HEK293 (cell line): ENCODE results near the gene HEG1.

Experiments used
- CTCF ChIA-PET: fragments of 350-600 bp; formaldehyde crosslinking; extraction: SDS; loops from one replicate; lab custom pipeline; 2021; ENCODE audit warnings: antibody characterized with exemption; lab: Yijun Ruan, JAX
- POLR2A ChIA-PET: fragments of 300-600 bp; formaldehyde crosslinking; extraction: SDS; loops from one replicate; lab custom pipeline; 2020; ENCODE audit warnings: antibody characterized with exemption, inconsistent platforms; lab: Yijun Ruan, JAX
- H3K27ac ChIP-seq: fragments of 200-500 bp; sonication (Bioruptor generic); 2 replicates; pipeline ENCODE4 v1.5.1; 2014; ENCODE audit warnings: low read depth, low read length, control low read depth, inconsistent platforms; ENCODE audit errors: extremely low read depth
- H3K36me3 ChIP-seq, 2 experiments: fragments of 200-500 bp in 1 of 2; sonication (Bioruptor generic) in 1 of 2; 1 replicate in 1 of 2; 2 replicates in 1 of 2; pipeline ENCODE4 v1.5.1; 2014 to 2017; ENCODE audit warnings: inconsistent platforms in 2 of 2, low read length in 2 of 2; ENCODE audit not compliant: control insufficient read depth in 2 of 2, insufficient read depth in 1 of 2
- H3K4me1 ChIP-seq: fragments of 200-500 bp; sonication (Bioruptor generic); 2 replicates; pipeline ENCODE4 v1.5.1; 2014; ENCODE audit warnings: mild to moderate bottlenecking, low read length, inconsistent platforms; ENCODE audit not compliant: control insufficient read depth, insufficient read depth
- H3K4me3 ChIP-seq: 2 replicates; pipeline ENCODE4 v1.5.1; 2011; ENCODE audit warnings: low read depth, mild to moderate bottlenecking, control low read depth, low read length, moderate library complexity
- H3K9me3 ChIP-seq: fragments of 200-500 bp; sonication (Bioruptor generic); 2 replicates; pipeline ENCODE4 v1.5.1; 2014; ENCODE audit warnings: low read depth, low read length, inconsistent platforms; ENCODE audit not compliant: control insufficient read depth, insufficient read depth
- GLIS2 ChIP-seq: fragments of 450-650 bp; formaldehyde crosslinking; IDR thresholded peaks from 2 replicates; pipeline ENCODE4 v1.5.1; 2016; ENCODE audit warnings: missing biosample characterization, missing genetic modification characterization
- KLF1 ChIP-seq: fragments of 450-650 bp; formaldehyde crosslinking; IDR thresholded peaks from 2 replicates; pipeline ENCODE4 v1.5.1; 2016; ENCODE audit warnings: missing biosample characterization, missing genetic modification characterization
- PRDM10 ChIP-seq: fragments of 450-650 bp; formaldehyde crosslinking; IDR thresholded peaks from 2 replicates; pipeline ENCODE4 v1.5.1; 2016; ENCODE audit warnings: missing biosample characterization, missing genetic modification characterization
- SP3 ChIP-seq: fragments of 450-650 bp; formaldehyde crosslinking; IDR thresholded peaks from 2 replicates; pipeline ENCODE4 v1.5.1; 2016; ENCODE audit warnings: missing biosample characterization, missing genetic modification characterization
- ZNF138 ChIP-seq: fragments of 450-650 bp; formaldehyde crosslinking; IDR thresholded peaks from 2 replicates; pipeline ENCODE4 v1.5.1; 2016; ENCODE audit warnings: missing biosample characterization, missing genetic modification characterization, borderline replicate concordance
- ZNF175 ChIP-seq: fragments of 450-650 bp; formaldehyde crosslinking; IDR thresholded peaks from 2 replicates; pipeline ENCODE4 v1.5.1; 2016; ENCODE audit warnings: missing biosample characterization, missing genetic modification characterization
- ZNF2 ChIP-seq: fragments of 450-650 bp; formaldehyde crosslinking; IDR thresholded peaks from 2 replicates; pipeline ENCODE4 v1.5.1; 2016; ENCODE audit warnings: missing biosample characterization, missing genetic modification characterization
- ZNF202 ChIP-seq: fragments of 450-650 bp; formaldehyde crosslinking; IDR thresholded peaks from 2 replicates; pipeline ENCODE4 v1.5.1; 2016; ENCODE audit warnings: missing biosample characterization, missing genetic modification characterization, borderline replicate concordance
- ZNF280C ChIP-seq: fragments of 450-650 bp; formaldehyde crosslinking; IDR thresholded peaks from 2 replicates; pipeline ENCODE4 v1.5.1; 2016; ENCODE audit warnings: missing biosample characterization, missing genetic modification characterization
- ZNF621 ChIP-seq: fragments of 450-650 bp; formaldehyde crosslinking; IDR thresholded peaks from 2 replicates; pipeline ENCODE4 v1.5.1; 2017; ENCODE audit warnings: missing biosample characterization, missing genetic modification characterization
- ZNF623 ChIP-seq: fragments of 450-650 bp; formaldehyde crosslinking; IDR thresholded peaks from 2 replicates; pipeline ENCODE4 v1.5.1; 2016; ENCODE audit warnings: missing biosample characterization, missing genetic modification characterization
- ZNF654 ChIP-seq: fragments of 450-650 bp; formaldehyde crosslinking; IDR thresholded peaks from 2 replicates; pipeline ENCODE4 v1.5.1; 2016; ENCODE audit warnings: low read depth, missing biosample characterization, missing genetic modification characterization
- ZSCAN5A ChIP-seq: fragments of 450-650 bp; formaldehyde crosslinking; IDR thresholded peaks from 2 replicates; pipeline ENCODE4 v1.5.1; 2016; ENCODE audit warnings: missing biosample characterization, missing genetic modification characterization

The HEG1 gene

GRCh38 chr3:124934577-124934976 lies 121.2 kb downstream of the HEG1 start, which contains the start of gene MUC13 (continued):
- TF ChIP-seq ZNF280C (tag by site-specific recombination) (no peak), ZNF623 (no peak), ZNF2 (no peak), SP3 (tag by site-specific recombination) (no peak), ZNF202 (tag by site-specific recombination) (no peak), ZNF175 (no peak)

GRCh38 chr3:124928333-124929202 lies 127.2 kb downstream of the HEG1 start:
- CTCF ChIA-PET: interaction anchor here (0.5 to 2.4 kb wide), 16 partner anchors 11 to 1724 kb away, joined by 3 to 13 read pairs (median 3); no protein-coding TSS in a partner anchor
- no peaks in the 10 kb centered on the region for H3K9me3 ChIP-seq
- POLR2A ChIA-PET: no interaction called here
- TF ChIP-seq ZNF654 (tag by site-specific recombination) (peak; percentile 61), KLF1 (tag by site-specific recombination) (no peak)
- TF ChIP-seq, all 188 proteins: peak for 1
- no peak overlapping the region for H3K27ac ChIP-seq
- no peak overlapping the region for H3K4me3 ChIP-seq
- H3K4me1 ChIP-seq: no peaks in the 10 kb centered on the region
- no peaks in the 10 kb centered on the region for H3K36me3 ChIP-seq

GRCh38 chr3:124927574-124928045 lies 128.2 kb downstream of the HEG1 start:
- no peak for TF ChIP-seq ZSCAN5A (tag by site-specific recombination)
- no peak for TF ChIP-seq ZNF2
- no peak for TF ChIP-seq GLIS2 (tag by site-specific recombination)
- TF ChIP-seq ZNF138: no peak
- no peak for TF ChIP-seq ZNF621 (tag by site-specific recombination)
- TF ChIP-seq PRDM10 (tag by site-specific recombination): 0 out of 2 replicates have a peak, but pooled peaks have one; percentile 53
- ChIA-PET POLR2A (no interaction called here), CTCF (interaction anchor here (0.6 to 2.4 kb wide), 12 partner anchors 22 to 685 kb away, joined by 3 to 13 read pairs (median 3); no protein-coding TSS in a partner anchor)
- no peaks in the 10 kb centered on the region for H3K36me3 ChIP-seq
- no peaks in the 10 kb centered on the region for H3K4me1 ChIP-seq
- no peaks in the 10 kb centered on the region for H3K9me3 ChIP-seq
- H3K4me3 ChIP-seq: no peak overlapping the region
- no peak overlapping the region for H3K27ac ChIP-seq
